SK-N-SH treated with all-trans-retinoic acid at 6 μM for 48 hours (cell line): Measurements from ENCODE around the gene DNAJA2.

Experiments
- ARNTL ChIP-seq: fragments of 450-650 bp; formaldehyde crosslinking; IDR thresholded peaks from 2 replicates; pipeline ENCODE4 v1.5.0; 2020; ENCODE audit warnings: low read depth, mild to moderate bottlenecking, moderate library complexity, borderline replicate concordance
- CSDC2 ChIP-seq: fragments of 250-450 bp; sonication (Bioruptor Pico); IDR thresholded peaks from 2 replicates; pipeline ENCODE4 v1.5.0; 2020; ENCODE audit warnings: mild to moderate bottlenecking, moderate library complexity
- PPARA ChIP-seq: fragments of 250-450 bp; sonication (Bioruptor Pico); IDR thresholded peaks from 2 replicates; pipeline ENCODE4 v1.5.0; 2020; ENCODE audit warnings: mild to moderate bottlenecking, borderline replicate concordance
- RARB ChIP-seq: fragments of 250-450 bp; sonication (Bioruptor Pico); IDR thresholded peaks from 2 replicates; pipeline ENCODE4 v1.8.0; 2021; ENCODE audit warnings: mild to moderate bottlenecking, moderate library complexity
- TCF4 ChIP-seq: fragments of 250-450 bp; sonication (Bioruptor Pico); IDR thresholded peaks from 2 replicates; pipeline ENCODE4 v1.8.0; 2021; ENCODE audit warnings: mild to moderate bottlenecking, moderate library complexity, borderline replicate concordance
- TF ChIP-seq, protein P1 (sequence below): fragments of 250-450 bp; sonication (Bioruptor Pico); IDR thresholded peaks from 2 replicates; pipeline ENCODE4 v1.8.0; 2020; ENCODE audit warnings: mild to moderate bottlenecking, moderate library complexity, borderline replicate concordance

- TF ChIP-seq PPARA (CRISPR knock-in tag) (no peak), RARB (CRISPR knock-in tag) (no peak), CSDC2 (no peak), TCF4 (CRISPR knock-in tag) (no peak), ARNTL (CRISPR knock-in tag) (no peak)
- TF ChIP-seq, protein P1, sequence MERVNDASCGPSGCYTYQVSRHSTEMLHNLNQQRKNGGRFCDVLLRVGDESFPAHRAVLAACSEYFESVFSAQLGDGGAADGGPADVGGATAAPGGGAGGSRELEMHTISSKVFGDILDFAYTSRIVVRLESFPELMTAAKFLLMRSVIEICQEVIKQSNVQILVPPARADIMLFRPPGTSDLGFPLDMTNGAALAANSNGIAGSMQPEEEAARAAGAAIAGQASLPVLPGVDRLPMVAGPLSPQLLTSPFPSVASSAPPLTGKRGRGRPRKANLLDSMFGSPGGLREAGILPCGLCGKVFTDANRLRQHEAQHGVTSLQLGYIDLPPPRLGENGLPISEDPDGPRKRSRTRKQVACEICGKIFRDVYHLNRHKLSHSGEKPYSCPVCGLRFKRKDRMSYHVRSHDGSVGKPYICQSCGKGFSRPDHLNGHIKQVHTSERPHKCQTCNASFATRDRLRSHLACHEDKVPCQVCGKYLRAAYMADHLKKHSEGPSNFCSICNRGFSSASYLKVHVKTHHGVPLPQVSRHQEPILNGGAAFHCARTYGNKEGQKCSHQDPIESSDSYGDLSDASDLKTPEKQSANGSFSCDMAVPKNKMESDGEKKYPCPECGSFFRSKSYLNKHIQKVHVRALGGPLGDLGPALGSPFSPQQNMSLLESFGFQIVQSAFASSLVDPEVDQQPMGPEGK: no peak
These were observed 35.9 kb downstream of the DNAJA2 start for GRCh38 chr16:46937536-46937935.
